GM10266 (cell line): ENCODE measurements around the gene ZSWIM8.

Source experiments
- DNase-seq: peaks from one replicate; pipeline ENCODE4 v3.0.0; 2012; ENCODE audit errors: extremely low spot score
- TF ChIP-seq, protein P1 (sequence below): IDR thresholded peaks from 2 replicates; pipeline ENCODE4 v1.5.1; 2012; ENCODE audit warnings: mild to moderate bottlenecking, low read depth; ENCODE audit not compliant: control insufficient read depth, insufficient read depth; ENCODE audit errors: missing control alignments

The ZSWIM8 gene

GRCh38 chr10:73840056-73840402 lies 54.6 kb downstream of the ZSWIM8 start:
- TF ChIP-seq, protein P1, sequence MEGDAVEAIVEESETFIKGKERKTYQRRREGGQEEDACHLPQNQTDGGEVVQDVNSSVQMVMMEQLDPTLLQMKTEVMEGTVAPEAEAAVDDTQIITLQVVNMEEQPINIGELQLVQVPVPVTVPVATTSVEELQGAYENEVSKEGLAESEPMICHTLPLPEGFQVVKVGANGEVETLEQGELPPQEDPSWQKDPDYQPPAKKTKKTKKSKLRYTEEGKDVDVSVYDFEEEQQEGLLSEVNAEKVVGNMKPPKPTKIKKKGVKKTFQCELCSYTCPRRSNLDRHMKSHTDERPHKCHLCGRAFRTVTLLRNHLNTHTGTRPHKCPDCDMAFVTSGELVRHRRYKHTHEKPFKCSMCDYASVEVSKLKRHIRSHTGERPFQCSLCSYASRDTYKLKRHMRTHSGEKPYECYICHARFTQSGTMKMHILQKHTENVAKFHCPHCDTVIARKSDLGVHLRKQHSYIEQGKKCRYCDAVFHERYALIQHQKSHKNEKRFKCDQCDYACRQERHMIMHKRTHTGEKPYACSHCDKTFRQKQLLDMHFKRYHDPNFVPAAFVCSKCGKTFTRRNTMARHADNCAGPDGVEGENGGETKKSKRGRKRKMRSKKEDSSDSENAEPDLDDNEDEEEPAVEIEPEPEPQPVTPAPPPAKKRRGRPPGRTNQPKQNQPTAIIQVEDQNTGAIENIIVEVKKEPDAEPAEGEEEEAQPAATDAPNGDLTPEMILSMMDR: no peak
- DNase-seq: no peak

DNA sequence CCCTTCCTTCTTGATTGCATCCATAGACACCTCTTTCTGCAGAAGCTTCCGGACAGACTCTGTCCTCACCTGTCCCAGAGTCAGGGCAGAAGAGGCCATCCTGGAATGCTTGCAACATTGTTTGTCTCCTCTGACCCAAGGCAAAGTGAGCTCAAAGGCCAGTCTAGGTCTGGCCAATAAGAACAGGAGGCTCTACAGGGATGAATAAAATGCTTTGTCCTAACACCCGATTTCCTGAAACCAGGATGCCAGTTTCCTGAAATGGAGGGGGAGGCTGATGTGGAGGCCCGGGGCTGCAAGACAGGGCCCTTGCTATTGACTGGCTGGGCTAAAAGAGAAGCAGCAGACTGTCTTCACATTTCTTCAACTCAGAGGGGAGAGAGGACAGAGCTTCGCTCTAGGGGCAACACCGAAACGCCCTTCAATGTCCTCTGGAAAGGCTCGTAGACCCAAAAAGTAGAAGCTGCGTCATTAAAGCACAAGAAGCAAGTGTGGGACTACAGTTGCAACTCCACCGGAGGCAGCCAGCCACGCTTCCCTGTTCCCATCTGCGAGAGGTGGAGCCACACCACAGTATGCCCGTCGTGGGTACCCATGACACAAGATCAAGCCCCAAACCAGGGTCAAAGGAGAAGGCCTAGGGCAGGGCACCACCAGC lies 55.1 kb downstream of the ZSWIM8 start:
- TF ChIP-seq, protein P1: no peak
- DNase-seq: no peak

DNA sequence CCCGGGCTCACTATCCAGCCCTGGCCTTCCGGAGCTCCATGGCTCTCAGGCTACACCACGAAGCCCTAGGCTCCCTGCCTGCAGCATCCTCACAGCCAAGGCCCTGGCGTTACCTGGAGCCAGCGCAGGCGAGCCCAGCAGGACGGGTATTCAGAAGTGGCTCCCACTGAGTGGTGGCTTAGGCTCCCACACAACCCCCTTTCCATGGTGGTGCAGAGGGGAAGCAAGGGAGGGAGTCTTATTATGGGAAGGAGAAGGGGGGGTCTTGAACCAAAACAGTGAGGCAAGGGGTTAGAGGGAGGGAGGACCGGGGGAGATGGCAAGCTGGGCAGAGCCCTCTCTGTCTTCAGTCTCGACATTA lies 55.6 kb downstream of the ZSWIM8 start:
- DNase-seq: no peak
- TF ChIP-seq, protein P1: no peak

GRCh38 chr10:73841526-73842285 lies 56.3 kb downstream of the ZSWIM8 start:
- TF ChIP-seq, protein P1: no peak
- no peak for DNase-seq

GRCh38 chr10:73842349-73842748 lies 56.9 kb downstream of the ZSWIM8 start:
- TF ChIP-seq, protein P1: no peak
- no peak for DNase-seq

DNA sequence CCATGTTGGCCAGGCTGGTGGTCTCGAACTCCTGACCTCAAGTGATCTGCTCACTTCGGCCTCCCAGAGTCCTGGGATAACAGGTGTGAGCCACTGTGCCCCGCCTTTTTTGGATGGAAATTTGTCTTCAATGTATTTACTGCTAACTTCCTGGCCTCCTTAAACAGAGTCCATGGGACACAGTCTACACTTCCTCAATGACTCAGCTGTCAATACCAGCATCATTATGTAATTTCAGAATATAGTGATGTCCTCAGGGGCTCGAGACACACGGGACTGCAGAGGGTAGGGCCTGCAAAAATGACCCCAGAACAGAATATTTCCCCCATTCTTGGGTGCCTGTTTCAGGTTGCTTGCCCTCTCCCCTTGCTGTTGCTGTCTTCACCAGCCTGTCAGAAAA lies 57.9 kb downstream of the ZSWIM8 start:
- TF ChIP-seq, protein P1: no peak
- DNase-seq: no peak

DNA sequence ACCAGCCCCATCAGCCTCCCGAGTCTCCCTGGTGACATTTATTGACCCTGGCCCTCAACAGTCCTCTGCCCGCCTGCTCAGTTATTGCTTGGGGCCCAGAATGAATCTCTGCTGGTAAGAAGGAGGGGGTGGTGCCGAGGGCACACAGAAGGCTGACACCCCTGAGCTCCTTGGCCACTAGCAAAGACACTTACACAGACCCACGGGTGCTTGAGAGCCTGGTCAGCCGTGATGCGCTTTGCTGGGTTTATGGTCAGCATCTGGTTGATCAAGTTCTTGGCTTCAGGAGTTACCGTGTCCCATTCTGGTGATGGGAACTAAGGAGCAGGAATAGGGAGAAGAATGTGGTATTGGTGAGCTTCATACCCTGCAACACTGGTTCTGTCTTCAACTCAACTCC lies 61.6 kb downstream of the ZSWIM8 start:
- TF ChIP-seq, protein P1: no peak
- DNase-seq: no peak
